Measurements from ENCODE around the gene TRAP1.
A peak's percentile ranks its signal among the peaks of the same experiment; 100 is the strongest.

The TRAP1 gene

DNA sequence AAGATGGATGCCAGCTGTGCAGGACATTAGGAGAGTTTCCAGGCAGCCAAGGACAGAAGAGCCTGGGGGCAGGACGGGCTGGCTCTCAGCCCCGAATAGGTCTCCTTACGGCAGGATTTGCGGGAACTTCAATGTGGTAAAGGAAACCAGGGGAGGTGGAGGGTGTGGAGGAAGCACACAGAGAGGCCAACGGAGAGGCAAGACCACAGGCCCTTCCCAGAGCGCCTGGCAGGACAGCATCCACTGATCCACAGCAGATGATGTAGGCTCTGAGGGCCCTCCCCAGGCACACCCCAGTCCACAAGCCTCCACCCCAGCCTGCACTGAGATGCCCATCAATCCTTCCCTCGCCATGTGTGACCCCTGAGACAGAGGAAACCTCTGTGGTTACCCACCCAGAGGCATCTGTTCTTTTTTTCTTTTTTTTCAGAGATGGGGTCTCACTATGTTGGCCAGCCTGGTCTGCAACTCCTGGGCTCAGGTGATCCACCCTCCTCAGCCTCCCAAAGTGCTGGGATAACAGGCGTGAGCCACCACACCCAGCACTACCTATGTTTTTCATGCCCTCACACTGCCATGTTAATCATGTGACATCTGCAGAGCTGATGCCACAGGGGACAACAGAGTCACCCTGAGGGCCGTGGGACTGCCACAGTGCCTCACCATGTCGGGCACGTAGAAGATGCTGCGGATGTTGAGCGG, 43.5 kb downstream of the TRAP1 start:
- no peaks in the 10 kb centered on the region for H3K9me3 Mint-ChIP-seq
- ATAC-seq (replicated peaks; ENCODE audit: extremely low read depth, poor library complexity, severe bottlenecking) = no peak
- no peak for DNase-seq (ENCODE audit: low spot score in 2 of 2)
- no peaks in the 10 kb centered on the region for H3K27me3 Mint-ChIP-seq
- no peak overlapping the region for H3K4me3 Mint-ChIP-seq
- no peak overlapping the region for H3K27ac Mint-ChIP-seq (ENCODE audit: low read depth)
- peaks cover 14% of the 10 kb centered on the region for H3K36me3 Mint-ChIP-seq (ENCODE audit: insufficient read depth)
- H3K4me1 Mint-ChIP-seq = peaks cover 4% of the 10 kb centered on the region

DNA sequence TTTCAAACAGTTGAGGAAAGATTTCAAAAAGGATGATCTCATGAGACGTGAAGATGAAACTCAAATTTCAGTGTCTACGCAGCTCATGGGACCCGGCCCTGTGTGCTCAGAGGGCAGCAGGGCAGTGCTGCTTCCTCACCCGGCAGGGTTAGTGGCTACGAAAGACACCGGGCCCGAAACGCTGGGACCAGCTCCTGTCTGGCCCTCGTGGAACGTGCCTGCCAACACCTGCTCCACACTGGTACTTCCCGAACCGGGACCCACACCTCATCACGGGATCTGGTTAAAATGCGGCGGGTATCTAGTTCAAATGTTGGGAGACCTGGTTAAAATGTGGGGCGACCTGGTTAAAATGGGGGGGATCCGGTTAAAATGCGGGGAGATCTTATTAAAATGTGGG, 44.1 kb downstream of the TRAP1 start:
- Mint-ChIP-seq H3K4me3 (no peak overlapping the region), H3K27ac (ENCODE audit: low read depth) (no peak overlapping the region), H3K4me1 (peaks cover 4% of the 10 kb centered on the region), H3K36me3 (ENCODE audit: insufficient read depth) (peaks cover 14% of the 10 kb centered on the region), H3K27me3 (no peaks in the 10 kb centered on the region), H3K9me3 (no peaks in the 10 kb centered on the region)
- DNase-seq (ENCODE audit: low spot score in 2 of 2) (no peak), ATAC-seq (replicated peaks; ENCODE audit: extremely low read depth, poor library complexity, severe bottlenecking) (no peak)

DNA sequence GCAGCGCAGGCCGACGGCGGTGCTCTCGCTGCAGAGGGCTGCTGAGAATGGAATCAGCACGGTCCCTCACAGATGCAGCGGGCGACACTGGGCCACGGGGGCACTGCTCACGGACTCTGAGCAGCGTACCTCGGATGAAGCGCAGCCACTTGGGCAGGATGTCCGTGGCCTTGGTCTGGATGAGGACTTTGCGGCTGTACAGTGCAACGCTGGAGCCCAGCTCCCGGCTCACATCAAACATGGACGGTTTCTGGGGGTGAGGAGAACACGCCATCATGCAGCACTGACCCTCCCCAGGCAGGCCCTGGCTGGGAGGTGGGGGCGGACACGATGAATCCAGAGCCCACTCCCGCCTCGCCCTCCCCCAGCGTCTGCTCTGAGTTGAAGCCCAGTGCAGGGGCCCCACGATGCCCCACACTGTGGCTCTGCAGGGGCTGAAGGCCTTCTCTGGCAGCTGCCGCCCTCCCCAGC, 44.7 kb downstream of the TRAP1 start:
- peaks cover 4% of the 10 kb centered on the region for H3K4me1 Mint-ChIP-seq
- H3K27ac Mint-ChIP-seq (ENCODE audit: low read depth) = no peak overlapping the region
- H3K9me3 Mint-ChIP-seq = no peaks in the 10 kb centered on the region
- no peak for DNase-seq (ENCODE audit: low spot score in 2 of 2)
- no peak for ATAC-seq (replicated peaks; ENCODE audit: extremely low read depth, poor library complexity, severe bottlenecking)
- H3K36me3 Mint-ChIP-seq (ENCODE audit: insufficient read depth) = peaks cover 12% of the 10 kb centered on the region
- no peaks in the 10 kb centered on the region for H3K27me3 Mint-ChIP-seq
- no peak overlapping the region for H3K4me3 Mint-ChIP-seq

DNA sequence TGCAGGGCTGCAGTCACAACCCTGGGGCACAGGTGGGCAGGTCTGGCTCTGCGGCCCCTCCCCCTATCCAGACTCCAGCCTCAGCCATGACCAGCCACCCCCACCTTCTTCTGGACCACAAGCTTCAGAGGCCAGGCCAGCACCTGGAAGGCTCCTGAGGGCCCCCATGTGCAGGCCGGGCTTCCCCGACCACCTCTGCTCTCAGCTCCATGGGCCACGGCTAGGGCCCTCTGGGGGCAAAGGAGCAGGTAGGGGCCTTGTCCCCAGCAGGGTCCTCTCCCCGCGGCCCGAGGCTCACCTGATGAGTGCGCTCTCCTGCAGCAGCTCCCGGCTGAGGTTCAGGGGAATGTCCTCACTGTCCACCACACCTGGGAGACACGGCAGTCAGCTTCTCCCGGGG, 45.9 kb downstream of the TRAP1 start:
- no peak overlapping the region for H3K27ac Mint-ChIP-seq (ENCODE audit: low read depth)
- no peaks in the 10 kb centered on the region for H3K9me3 Mint-ChIP-seq
- no peaks in the 10 kb centered on the region for H3K27me3 Mint-ChIP-seq
- DNase-seq (ENCODE audit: low spot score in 2 of 2) (no peak), ATAC-seq (replicated peaks; ENCODE audit: extremely low read depth, poor library complexity, severe bottlenecking) (no peak)
- H3K4me3 Mint-ChIP-seq = no peak overlapping the region
- peaks cover 9% of the 10 kb centered on the region for H3K4me1 Mint-ChIP-seq
- peaks cover 13% of the 10 kb centered on the region for H3K36me3 Mint-ChIP-seq (ENCODE audit: insufficient read depth)

DNA sequence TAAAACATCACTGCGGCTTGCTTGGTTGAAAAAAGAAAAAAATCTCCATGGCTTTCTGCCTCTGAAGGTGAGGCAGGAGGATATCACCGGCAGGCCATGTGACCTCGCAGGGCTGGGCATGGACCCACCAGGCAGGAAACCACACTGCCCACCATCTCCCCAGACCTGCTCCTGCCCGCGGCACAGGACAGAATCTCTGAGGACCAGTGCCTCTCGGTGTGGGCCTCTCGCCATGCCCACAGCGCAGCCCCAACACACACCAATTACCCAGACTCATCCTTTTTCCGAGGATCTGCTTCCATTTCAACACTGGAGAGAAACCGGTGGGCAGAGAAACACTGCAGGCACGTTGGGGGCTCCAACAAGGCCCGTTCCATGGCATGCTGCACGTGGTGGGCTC, 46.6 kb downstream of the TRAP1 start:
- Mint-ChIP-seq H3K4me1 (peaks cover 14% of the 10 kb centered on the region), H3K4me3 (no peak overlapping the region), H3K9me3 (no peaks in the 10 kb centered on the region), H3K27ac (ENCODE audit: low read depth) (no peak overlapping the region), H3K27me3 (no peaks in the 10 kb centered on the region), H3K36me3 (ENCODE audit: insufficient read depth) (peaks cover 13% of the 10 kb centered on the region)
- DNase-seq (ENCODE audit: low spot score in 2 of 2) (no peak), ATAC-seq (replicated peaks; ENCODE audit: extremely low read depth, poor library complexity, severe bottlenecking) (no peak)

DNA sequence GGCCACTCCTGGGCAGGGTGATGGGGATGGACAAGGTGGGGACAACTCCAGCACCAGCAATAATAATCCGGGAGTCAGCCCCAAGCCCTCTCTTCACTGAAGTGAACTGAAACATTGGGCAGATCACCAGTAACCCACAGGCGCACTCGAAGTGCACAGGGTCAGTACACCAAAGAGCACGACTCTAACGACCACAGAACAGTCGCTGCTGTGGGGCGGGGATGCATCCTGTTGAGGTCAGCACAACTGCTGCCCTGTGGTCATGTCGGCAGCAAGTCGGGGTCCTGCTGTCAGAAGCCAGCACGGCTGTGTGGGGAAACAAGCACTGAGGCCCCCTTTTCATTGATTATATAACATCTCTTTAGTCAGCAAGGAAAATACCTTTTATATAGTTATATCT, 48.2 kb downstream of the TRAP1 start:
- DNase-seq (ENCODE audit: low spot score in 2 of 2) = no peak
- H3K36me3 Mint-ChIP-seq (ENCODE audit: insufficient read depth) = peaks cover 12% of the 10 kb centered on the region
- ATAC-seq (replicated peaks; ENCODE audit: extremely low read depth, poor library complexity, severe bottlenecking) = no peak
- H3K27me3 Mint-ChIP-seq = no peaks in the 10 kb centered on the region
- no peak overlapping the region for H3K27ac Mint-ChIP-seq (ENCODE audit: low read depth)
- H3K4me1 Mint-ChIP-seq = peaks cover 20% of the 10 kb centered on the region
- no peaks in the 10 kb centered on the region for H3K9me3 Mint-ChIP-seq
- no peak overlapping the region for H3K4me3 Mint-ChIP-seq

DNA sequence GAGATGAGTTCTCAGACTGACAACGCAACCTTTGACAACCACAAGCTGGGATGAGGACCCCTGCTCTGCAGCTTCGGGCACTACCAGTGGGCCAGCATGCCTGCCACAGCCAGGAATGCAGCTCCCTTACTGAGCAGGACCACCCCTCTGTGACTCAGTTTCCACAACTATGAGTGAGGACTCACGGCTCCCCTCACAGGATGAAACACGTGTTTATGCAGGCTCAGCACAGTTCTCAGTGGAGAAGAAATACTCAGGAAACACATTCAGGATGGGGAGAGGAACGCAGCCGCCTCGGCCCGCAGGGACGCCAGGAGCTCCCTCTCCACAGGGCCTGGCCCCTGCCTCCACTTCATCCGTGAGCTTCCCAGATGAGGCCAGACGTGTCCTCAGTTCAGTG, 48.7 kb downstream of the TRAP1 start:
- Mint-ChIP-seq H3K9me3 (no peaks in the 10 kb centered on the region), H3K4me3 (no peak overlapping the region), H3K4me1 (peaks cover 20% of the 10 kb centered on the region), H3K27me3 (no peaks in the 10 kb centered on the region), H3K27ac (ENCODE audit: low read depth) (no peak overlapping the region), H3K36me3 (ENCODE audit: insufficient read depth) (peaks cover 11% of the 10 kb centered on the region)
- DNase-seq (ENCODE audit: low spot score in 2 of 2) (no peak), ATAC-seq (replicated peaks; ENCODE audit: extremely low read depth, poor library complexity, severe bottlenecking) (no peak)

DNA sequence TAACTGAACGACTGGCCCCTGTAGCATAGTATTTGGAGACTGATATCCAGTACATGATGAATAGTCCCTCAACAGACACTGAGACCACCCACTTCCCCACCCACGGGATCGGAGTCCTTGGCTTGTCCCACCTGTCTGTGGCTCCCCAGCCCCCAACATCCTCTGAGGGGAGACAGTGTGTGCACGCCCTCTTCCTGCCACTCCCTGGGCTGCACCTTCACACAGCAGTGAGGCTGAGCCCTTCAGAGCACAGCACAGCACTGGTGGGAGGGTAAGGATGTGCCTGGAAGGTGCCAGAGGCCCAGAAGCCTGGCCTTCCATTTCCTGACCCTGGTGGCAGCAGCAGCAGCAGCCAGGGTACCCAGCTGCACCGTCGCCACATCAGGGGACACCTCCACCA, 51.8 kb downstream of the TRAP1 start:
- Mint-ChIP-seq H3K9me3 (no peaks in the 10 kb centered on the region), H3K4me1 (peaks cover 15% of the 10 kb centered on the region), H3K27ac (ENCODE audit: low read depth) (peak overlapping the region; percentile 50), H3K27me3 (no peaks in the 10 kb centered on the region), H3K36me3 (ENCODE audit: insufficient read depth) (peaks cover 13% of the 10 kb centered on the region), H3K4me3 (no peak overlapping the region)
- ATAC-seq (replicated peaks; ENCODE audit: extremely low read depth, poor library complexity, severe bottlenecking) (peak; percentile 84), DNase-seq (ENCODE audit: low spot score in 2 of 2) (peak in 1 of 2 donors; percentile 25)

DNA sequence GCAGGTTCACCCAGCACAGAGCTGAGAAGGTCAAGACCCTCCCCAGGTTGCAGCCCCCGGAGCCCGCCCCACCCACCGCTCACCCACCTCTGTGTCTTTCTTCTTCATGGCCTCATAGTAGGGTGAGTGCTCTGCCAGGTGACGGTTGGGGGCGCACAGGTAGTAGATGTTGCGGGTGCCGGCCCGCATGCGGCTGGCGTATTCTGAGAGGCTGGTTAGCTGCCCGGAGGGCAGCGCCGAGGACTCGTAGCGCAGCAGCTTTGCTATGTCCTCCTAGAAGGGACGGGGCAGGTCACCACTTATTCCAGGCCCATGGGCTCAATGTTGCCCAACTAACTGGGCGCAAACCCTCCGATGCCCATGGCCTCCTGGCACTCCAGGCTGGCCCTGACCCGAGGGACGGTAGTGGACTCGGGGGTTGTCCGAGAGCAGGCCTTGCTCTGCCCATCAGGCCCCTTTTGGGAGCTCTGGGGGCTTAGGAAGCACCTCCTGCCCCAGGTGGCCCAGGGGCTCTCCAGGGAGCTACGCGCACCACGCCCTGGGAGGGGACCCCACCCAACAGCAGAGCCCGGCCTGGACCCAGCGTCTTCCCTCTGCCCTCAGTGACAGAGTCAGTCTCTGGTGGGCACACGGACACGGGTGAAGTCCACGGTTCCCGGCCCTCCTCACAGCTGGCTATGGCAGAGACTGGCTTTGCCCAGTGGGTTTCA, 53.0 kb downstream of the TRAP1 start:
- peaks cover 15% of the 10 kb centered on the region for H3K4me1 Mint-ChIP-seq
- no peaks in the 10 kb centered on the region for H3K9me3 Mint-ChIP-seq
- no peak for DNase-seq (ENCODE audit: low spot score in 2 of 2)
- peak overlapping the region; percentile 50 for H3K27ac Mint-ChIP-seq (ENCODE audit: low read depth)
- H3K27me3 Mint-ChIP-seq = no peaks in the 10 kb centered on the region
- peaks cover 8% of the 10 kb centered on the region for H3K36me3 Mint-ChIP-seq (ENCODE audit: insufficient read depth)
- H3K4me3 Mint-ChIP-seq = no peak overlapping the region
- no peak for ATAC-seq (replicated peaks; ENCODE audit: extremely low read depth, poor library complexity, severe bottlenecking)

DNA sequence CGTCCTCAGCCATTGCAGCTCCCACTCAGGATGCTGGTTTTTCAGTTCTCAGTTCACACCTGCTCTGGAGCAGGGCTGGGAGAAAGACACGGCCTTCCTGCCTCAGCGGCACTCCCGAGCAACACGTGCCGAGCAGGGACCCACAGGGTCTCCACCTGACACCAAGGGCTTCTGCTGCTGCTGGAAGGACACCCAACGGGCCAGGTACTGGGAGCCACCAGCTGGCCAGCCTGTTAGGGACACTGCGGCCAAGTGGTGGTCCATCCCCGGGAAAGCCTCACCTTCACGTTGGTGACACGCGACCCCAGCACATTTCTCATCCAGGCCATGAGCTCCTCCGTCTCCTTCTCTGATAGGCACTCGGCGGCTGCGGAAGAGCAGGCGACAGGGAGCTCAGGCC, 54.7 kb downstream of the TRAP1 start:
- Mint-ChIP-seq H3K4me3 (no peak overlapping the region), H3K9me3 (no peaks in the 10 kb centered on the region), H3K27ac (ENCODE audit: low read depth) (no peak overlapping the region), H3K4me1 (peaks cover 15% of the 10 kb centered on the region), H3K27me3 (no peaks in the 10 kb centered on the region), H3K36me3 (ENCODE audit: insufficient read depth) (peaks cover 15% of the 10 kb centered on the region)
- ATAC-seq (replicated peaks; ENCODE audit: extremely low read depth, poor library complexity, severe bottlenecking) (no peak), DNase-seq (ENCODE audit: low spot score in 2 of 2) (no peak)

DNA sequence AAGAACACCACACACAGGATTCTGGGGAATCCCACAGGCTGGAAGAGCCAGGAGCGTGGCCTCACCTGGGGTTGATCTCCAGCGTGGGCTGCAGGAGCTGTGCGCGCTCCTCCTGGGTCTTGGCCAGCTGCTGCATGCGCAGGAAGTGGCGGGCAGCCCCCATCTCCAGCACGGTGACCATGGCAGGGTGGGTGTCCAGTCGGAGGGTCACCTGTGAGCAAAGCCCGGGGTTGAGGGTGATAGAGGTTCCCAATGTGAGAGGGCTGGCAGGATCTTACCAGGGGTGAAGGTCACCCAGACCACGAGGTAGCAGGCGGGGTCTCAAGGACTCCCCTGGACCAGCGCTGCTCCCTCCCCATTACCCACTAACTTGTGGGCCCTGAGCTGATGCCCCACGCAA, 55.4 kb downstream of the TRAP1 start:
- H3K27ac Mint-ChIP-seq (ENCODE audit: low read depth) = no peak overlapping the region
- DNase-seq (ENCODE audit: low spot score in 2 of 2) (no peak), ATAC-seq (replicated peaks; ENCODE audit: extremely low read depth, poor library complexity, severe bottlenecking) (no peak)
- H3K36me3 Mint-ChIP-seq (ENCODE audit: insufficient read depth) = peaks cover 19% of the 10 kb centered on the region
- no peak overlapping the region for H3K4me3 Mint-ChIP-seq
- no peaks in the 10 kb centered on the region for H3K9me3 Mint-ChIP-seq
- peaks cover 13% of the 10 kb centered on the region for H3K4me1 Mint-ChIP-seq
- no peaks in the 10 kb centered on the region for H3K27me3 Mint-ChIP-seq

DNA sequence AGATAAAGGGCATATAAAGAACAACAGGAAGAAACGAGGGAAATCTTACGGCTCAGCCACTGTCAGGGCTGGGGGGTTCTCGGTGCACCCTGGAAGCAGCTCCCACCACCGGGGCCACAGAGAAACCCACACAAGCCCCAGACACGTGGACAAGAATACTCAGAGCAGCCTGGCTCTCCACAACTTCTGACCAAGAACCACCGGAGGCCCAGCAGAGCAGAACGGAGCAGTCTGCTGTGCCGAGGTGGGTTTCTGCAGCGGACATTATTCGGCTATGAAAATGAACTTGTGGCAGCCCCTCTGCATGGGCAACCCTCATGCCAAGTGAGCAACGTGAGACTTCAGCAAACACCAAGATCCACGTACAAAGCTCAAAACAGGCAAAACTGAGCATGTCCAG, 56.0 kb downstream of the TRAP1 start:
- Mint-ChIP-seq H3K27me3 (no peaks in the 10 kb centered on the region), H3K4me1 (peaks cover 11% of the 10 kb centered on the region), H3K9me3 (no peaks in the 10 kb centered on the region), H3K27ac (ENCODE audit: low read depth) (no peak overlapping the region), H3K4me3 (no peak overlapping the region), H3K36me3 (ENCODE audit: insufficient read depth) (peaks cover 19% of the 10 kb centered on the region)
- ATAC-seq (replicated peaks; ENCODE audit: extremely low read depth, poor library complexity, severe bottlenecking) (no peak), DNase-seq (ENCODE audit: low spot score in 2 of 2) (no peak)

DNA sequence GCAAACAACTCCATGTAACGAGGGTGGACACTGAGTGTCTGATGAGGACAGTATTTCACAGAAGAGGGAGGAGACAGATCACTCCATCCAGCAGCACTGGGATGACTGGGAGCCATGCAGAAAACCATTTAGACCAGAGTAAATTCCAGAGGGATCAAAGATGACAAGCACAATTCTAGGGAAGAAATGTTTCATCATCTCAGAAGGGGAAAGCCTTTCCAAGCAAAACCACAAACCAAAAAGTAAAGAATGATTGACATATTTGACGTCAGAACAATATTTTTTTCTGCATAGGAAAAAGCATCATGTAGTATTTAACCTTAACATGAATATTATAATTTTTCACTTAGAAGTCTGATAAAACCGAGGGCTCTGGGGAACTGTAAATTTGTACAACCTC, 58.1 kb downstream of the TRAP1 start:
- Mint-ChIP-seq H3K9me3 (no peaks in the 10 kb centered on the region), H3K4me3 (no peak overlapping the region), H3K4me1 (peaks cover 2% of the 10 kb centered on the region), H3K27ac (ENCODE audit: low read depth) (peak overlapping the region; percentile 36), H3K36me3 (ENCODE audit: insufficient read depth) (peaks cover 23% of the 10 kb centered on the region), H3K27me3 (no peaks in the 10 kb centered on the region)
- DNase-seq (ENCODE audit: low spot score in 2 of 2) (no peak), ATAC-seq (replicated peaks; ENCODE audit: extremely low read depth, poor library complexity, severe bottlenecking) (no peak)
